GM18505 (cell line): ENCODE results near the gene SLC6A20.

Experiments used
- ATAC-seq: cut with Tn5 transposase; IDR thresholded peaks from one replicate; pipeline ENCODE4 v1.9.1; 2021; ENCODE audit not compliant: unreplicated experiment
- POLR2A ChIP-seq: IDR thresholded peaks from 4 replicates; pipeline ENCODE4 v1.6.1; 2011; ENCODE audit warnings: borderline replicate concordance; ENCODE audit not compliant: insufficient read depth, insufficient read length; ENCODE audit errors: extremely low read depth

The SLC6A20 gene

GRCh38 chr3:45746777-45747622, 49.3 kb downstream of the SLC6A20 start:
- no peak for ATAC-seq
- TF ChIP-seq POLR2A: no peak

GRCh38 chr3:45746165-45746776, 50.1 kb downstream of the SLC6A20 start:
- ATAC-seq: no peak
- no peak for TF ChIP-seq POLR2A

GRCh38 chr3:45742461-45743089, 53.8 kb downstream of the SLC6A20 start:
- no peak for TF ChIP-seq POLR2A
- ATAC-seq: no peak

GRCh38 chr3:45741742-45742460, 54.4 kb downstream of the SLC6A20 start:
- no peak for ATAC-seq
- TF ChIP-seq POLR2A: no peak

- no peak for TF ChIP-seq POLR2A
- ATAC-seq: no peak
Measured at GRCh38 chr3:45741247-45741646, 55.1 kb downstream of the SLC6A20 start.

GRCh38 chr3:45739991-45740390, 56.3 kb downstream of the SLC6A20 start:
- ATAC-seq: no peak
- TF ChIP-seq POLR2A: no peak

GRCh38 chr3:45737234-45737633, 59.1 kb downstream of the SLC6A20 start:
- TF ChIP-seq POLR2A: no peak
- ATAC-seq: no peak

GRCh38 chr3:45736707-45737106, 59.6 kb downstream of the SLC6A20 start:
- TF ChIP-seq POLR2A: no peak
- ATAC-seq: no peak

GRCh38 chr3:45730409-45731154, 65.8 kb downstream of the SLC6A20 start:
- no peak for TF ChIP-seq POLR2A
- ATAC-seq: no peak

GRCh38 chr3:45729614-45730013, 66.7 kb downstream of the SLC6A20 start:
- TF ChIP-seq POLR2A: no peak
- ATAC-seq: no peak

- ATAC-seq: no peak
Measured at GRCh38 chr3:45724911-45725310, 71.4 kb downstream of the SLC6A20 start.

GRCh38 chr3:45719655-45720487, 76.5 kb downstream of the SLC6A20 start:
- no peak for ATAC-seq
- TF ChIP-seq POLR2A: no peak

More at GRCh38 chr3:45724911-45725310, 71.4 kb downstream of the SLC6A20 start:
- TF ChIP-seq POLR2A: no peak
